ENCODE results near the gene NPTN.

Gene NPTN

GRCh38 chr15:73518180-73518862 is 114.9 kb downstream of the NPTN start:
- DNase-seq (ENCODE audit: low spot score): peak; percentile 39

- no peak for DNase-seq (ENCODE audit: low spot score)
These were observed 115.6 kb downstream of the NPTN start for GRCh38 chr15:73517566-73517965.

GRCh38 chr15:73515527-73515926 is 117.7 kb downstream of the NPTN start:
- no peak for DNase-seq (ENCODE audit: low spot score)

All from iPS-NIHi11 (cell line).